ENCODE measurements around the gene CCDC191.

The CCDC191 gene

DNA sequence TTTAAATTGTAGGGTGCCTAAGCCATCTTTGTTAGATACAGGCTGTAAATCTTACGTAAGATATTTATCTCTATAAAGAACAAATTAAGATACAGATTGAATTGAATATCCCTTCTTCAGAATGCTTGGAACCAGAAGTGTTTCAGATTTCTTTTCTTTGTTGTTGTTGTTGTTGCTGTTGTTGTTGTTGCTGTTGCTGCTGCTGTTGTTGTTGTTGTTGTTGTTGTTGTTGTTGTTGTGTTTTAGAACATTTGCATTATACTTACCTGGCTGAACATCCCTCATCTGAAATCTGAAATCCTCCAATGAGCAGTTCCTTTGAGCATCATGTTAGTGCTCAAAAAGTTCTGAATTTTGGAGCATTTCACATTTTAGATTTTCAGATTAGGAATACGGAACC lies 26.8 kb upstream of the CCDC191 start:
- no peak overlapping the region for H3K4me2 ChIP-seq (ENCODE audit: low read length)
- H2BK15ac ChIP-seq (replicated peaks; ENCODE audit: low read depth), result no peak overlapping the region
- no peak overlapping the region for H3K27ac ChIP-seq (ENCODE audit: low read depth, low read length)
- DNase-seq, result no peak
- H2BK120ac ChIP-seq (ENCODE audit: low read depth, low read length), result no peak overlapping the region
- H3K4ac ChIP-seq (ENCODE audit: low read depth, low read length), result no peak overlapping the region
- peaks cover 7% of the 10 kb centered on the region for H3K36me3 ChIP-seq (ENCODE audit: control insufficient read depth, insufficient read depth, low read length)
- H3K9ac ChIP-seq (ENCODE audit: low read length), result no peak overlapping the region
- H3K27me3 ChIP-seq (ENCODE audit: insufficient read depth, low read length, poor library complexity), result no peaks in the 10 kb centered on the region
- H3K79me2 ChIP-seq (ENCODE audit: control insufficient read depth, insufficient read depth, low read length), result no peaks in the 10 kb centered on the region
- WGBS (ENCODE audit: extremely low coverage, insufficient coverage, low lambda C conversion rate), result no CpG with 5 or more reads among the region's 2 CpGs
- H2AK5ac ChIP-seq (ENCODE audit: low read length), result no peak overlapping the region
- no peaks in the 10 kb centered on the region for H3K4me1 ChIP-seq (ENCODE audit: control insufficient read depth, low read depth, low read length)
- H3K4me3 ChIP-seq (ENCODE audit: low read length), result no peak overlapping the region
- H3K56ac ChIP-seq (ENCODE audit: low read length), result no peak overlapping the region
- no peak overlapping the region for H2BK5ac ChIP-seq (ENCODE audit: low read length)
- H4K5ac ChIP-seq (ENCODE audit: low read length), result no peak overlapping the region
- no peak overlapping the region for H3K23ac ChIP-seq (ENCODE audit: low read length)
- H3K18ac ChIP-seq (ENCODE audit: low read length), result no peak overlapping the region
- peaks cover 2% of the 10 kb centered on the region for H3K79me1 ChIP-seq (ENCODE audit: low read length)
- no peak overlapping the region for H4K8ac ChIP-seq (ENCODE audit: low read depth, low read length)

DNA sequence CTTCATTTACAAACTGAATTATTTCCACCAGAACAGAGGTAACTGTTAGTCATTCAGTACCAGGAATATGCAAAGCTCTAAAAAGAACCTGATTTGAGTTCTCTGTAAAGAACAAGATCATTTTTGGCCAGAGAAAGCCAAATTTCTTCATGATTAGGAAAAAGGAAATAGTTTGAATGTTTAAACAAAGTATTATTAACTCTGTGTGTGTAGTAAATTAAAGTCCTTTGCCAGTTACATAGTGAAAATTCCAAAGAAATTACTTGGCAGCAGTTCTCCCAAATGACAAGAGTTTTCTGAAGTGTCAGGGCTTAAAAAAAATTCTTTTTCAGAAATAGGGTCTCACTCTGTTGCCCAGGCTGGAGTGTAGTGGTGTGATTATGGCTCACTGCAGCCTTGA lies 24.7 kb upstream of the CCDC191 start:
- no peaks in the 10 kb centered on the region for H3K79me2 ChIP-seq (ENCODE audit: control insufficient read depth, insufficient read depth, low read length)
- H3K4ac ChIP-seq (ENCODE audit: low read depth, low read length), result no peak overlapping the region
- no peak overlapping the region for H2BK120ac ChIP-seq (ENCODE audit: low read depth, low read length)
- H2AK5ac ChIP-seq (ENCODE audit: low read length), result no peak overlapping the region
- H3K4me1 ChIP-seq (ENCODE audit: control insufficient read depth, low read depth, low read length), result no peaks in the 10 kb centered on the region
- no peak overlapping the region for H2BK5ac ChIP-seq (ENCODE audit: low read length)
- no peak overlapping the region for H4K8ac ChIP-seq (ENCODE audit: low read depth, low read length)
- no peak for DNase-seq
- peaks cover 5% of the 10 kb centered on the region for H3K36me3 ChIP-seq (ENCODE audit: control insufficient read depth, insufficient read depth, low read length)
- no peak overlapping the region for H4K5ac ChIP-seq (ENCODE audit: low read length)
- H3K23ac ChIP-seq (ENCODE audit: low read length), result no peak overlapping the region
- H3K27ac ChIP-seq (ENCODE audit: low read depth, low read length), result no peak overlapping the region
- H3K79me1 ChIP-seq (ENCODE audit: low read length), result peaks cover 2% of the 10 kb centered on the region
- H3K56ac ChIP-seq (ENCODE audit: low read length), result no peak overlapping the region
- H3K4me3 ChIP-seq (ENCODE audit: low read length), result no peak overlapping the region
- H3K18ac ChIP-seq (ENCODE audit: low read length), result no peak overlapping the region
- H3K27me3 ChIP-seq (ENCODE audit: insufficient read depth, low read length, poor library complexity), result no peaks in the 10 kb centered on the region
- no peak overlapping the region for H3K4me2 ChIP-seq (ENCODE audit: low read length)
- no peak overlapping the region for H3K9ac ChIP-seq (ENCODE audit: low read length)
- H2BK15ac ChIP-seq (replicated peaks; ENCODE audit: low read depth), result no peak overlapping the region

GRCh38 chr3:114080201-114080600 lies 23.9 kb upstream of the CCDC191 start:
- Histone ChIP-seq H2AK5ac (ENCODE audit: low read length) (no peak overlapping the region), H3K27me3 (ENCODE audit: insufficient read depth, low read length, poor library complexity) (no peaks in the 10 kb centered on the region), H3K4me2 (ENCODE audit: low read length) (no peak overlapping the region), H3K79me2 (ENCODE audit: control insufficient read depth, insufficient read depth, low read length) (no peaks in the 10 kb centered on the region), H3K56ac (ENCODE audit: low read length) (no peak overlapping the region), H3K9ac (ENCODE audit: low read length) (no peak overlapping the region), H4K5ac (ENCODE audit: low read length) (no peak overlapping the region), H4K8ac (ENCODE audit: low read depth, low read length) (no peak overlapping the region), H3K4ac (ENCODE audit: low read depth, low read length) (no peak overlapping the region), H2BK15ac (replicated peaks; ENCODE audit: low read depth) (no peak overlapping the region), H3K4me1 (ENCODE audit: control insufficient read depth, low read depth, low read length) (no peaks in the 10 kb centered on the region), H3K27ac (ENCODE audit: low read depth, low read length) (no peak overlapping the region), H3K18ac (ENCODE audit: low read length) (no peak overlapping the region), H3K36me3 (ENCODE audit: control insufficient read depth, insufficient read depth, low read length) (peaks cover 3% of the 10 kb centered on the region), H3K79me1 (ENCODE audit: low read length) (no peaks in the 10 kb centered on the region), H3K4me3 (ENCODE audit: low read length) (no peak overlapping the region), H3K23ac (ENCODE audit: low read length) (no peak overlapping the region), H2BK120ac (ENCODE audit: low read depth, low read length) (no peak overlapping the region), H2BK5ac (ENCODE audit: low read length) (no peak overlapping the region)
- DNase-seq, result no peak

GRCh38 chr3:114079761-114080160 lies 23.4 kb upstream of the CCDC191 start:
- no peak overlapping the region for H3K4me2 ChIP-seq (ENCODE audit: low read length)
- no peaks in the 10 kb centered on the region for H3K79me2 ChIP-seq (ENCODE audit: control insufficient read depth, insufficient read depth, low read length)
- H2BK120ac ChIP-seq (ENCODE audit: low read depth, low read length), result no peak overlapping the region
- H3K4me1 ChIP-seq (ENCODE audit: control insufficient read depth, low read depth, low read length), result no peaks in the 10 kb centered on the region
- H3K4ac ChIP-seq (ENCODE audit: low read depth, low read length), result no peak overlapping the region
- no peaks in the 10 kb centered on the region for H3K27me3 ChIP-seq (ENCODE audit: insufficient read depth, low read length, poor library complexity)
- no peak for DNase-seq
- no peak overlapping the region for H4K5ac ChIP-seq (ENCODE audit: low read length)
- H3K36me3 ChIP-seq (ENCODE audit: control insufficient read depth, insufficient read depth, low read length), result peaks cover 3% of the 10 kb centered on the region
- no peak overlapping the region for H3K23ac ChIP-seq (ENCODE audit: low read length)
- no peak overlapping the region for H3K18ac ChIP-seq (ENCODE audit: low read length)
- H4K8ac ChIP-seq (ENCODE audit: low read depth, low read length), result no peak overlapping the region
- H3K56ac ChIP-seq (ENCODE audit: low read length), result no peak overlapping the region
- H2BK5ac ChIP-seq (ENCODE audit: low read length), result no peak overlapping the region
- no peaks in the 10 kb centered on the region for H3K79me1 ChIP-seq (ENCODE audit: low read length)
- H2BK15ac ChIP-seq (replicated peaks; ENCODE audit: low read depth), result no peak overlapping the region
- WGBS (ENCODE audit: extremely low coverage, insufficient coverage, low lambda C conversion rate), result no CpG with 5 or more reads among the region's 5 CpGs
- no peak overlapping the region for H3K27ac ChIP-seq (ENCODE audit: low read depth, low read length)
- no peak overlapping the region for H3K9ac ChIP-seq (ENCODE audit: low read length)
- no peak overlapping the region for H2AK5ac ChIP-seq (ENCODE audit: low read length)
- H3K4me3 ChIP-seq (ENCODE audit: low read length), result no peak overlapping the region

- H3K4me3 ChIP-seq (ENCODE audit: low read length), result no peak overlapping the region
- H3K4me2 ChIP-seq (ENCODE audit: low read length), result no peak overlapping the region
- H3K4me1 ChIP-seq (ENCODE audit: control insufficient read depth, low read depth, low read length), result no peaks in the 10 kb centered on the region
- H3K23ac ChIP-seq (ENCODE audit: low read length), result no peak overlapping the region
- H3K27ac ChIP-seq (ENCODE audit: low read depth, low read length), result no peak overlapping the region
- DNase-seq, result no peak
- no peak overlapping the region for H2AK5ac ChIP-seq (ENCODE audit: low read length)
- H3K18ac ChIP-seq (ENCODE audit: low read length), result no peak overlapping the region
- no peaks in the 10 kb centered on the region for H3K27me3 ChIP-seq (ENCODE audit: insufficient read depth, low read length, poor library complexity)
- H3K79me2 ChIP-seq (ENCODE audit: control insufficient read depth, insufficient read depth, low read length), result no peaks in the 10 kb centered on the region
- H3K56ac ChIP-seq (ENCODE audit: low read length), result no peak overlapping the region
- no peaks in the 10 kb centered on the region for H3K79me1 ChIP-seq (ENCODE audit: low read length)
- no peak overlapping the region for H4K8ac ChIP-seq (ENCODE audit: low read depth, low read length)
- H2BK5ac ChIP-seq (ENCODE audit: low read length), result no peak overlapping the region
- no peak overlapping the region for H2BK15ac ChIP-seq (replicated peaks; ENCODE audit: low read depth)
- H3K4ac ChIP-seq (ENCODE audit: low read depth, low read length), result no peak overlapping the region
- no peak overlapping the region for H4K5ac ChIP-seq (ENCODE audit: low read length)
- H2BK120ac ChIP-seq (ENCODE audit: low read depth, low read length), result no peak overlapping the region
- peaks cover 5% of the 10 kb centered on the region for H3K36me3 ChIP-seq (ENCODE audit: control insufficient read depth, insufficient read depth, low read length)
- H3K9ac ChIP-seq (ENCODE audit: low read length), result no peak overlapping the region
These were observed 21.8 kb upstream of the CCDC191 start for GRCh38 chr3:114078126-114078525.

- Histone ChIP-seq H3K79me2 (ENCODE audit: control insufficient read depth, insufficient read depth, low read length) (no peaks in the 10 kb centered on the region), H3K36me3 (ENCODE audit: control insufficient read depth, insufficient read depth, low read length) (peaks cover 5% of the 10 kb centered on the region), H3K23ac (ENCODE audit: low read length) (no peak overlapping the region), H4K8ac (ENCODE audit: low read depth, low read length) (no peak overlapping the region), H3K56ac (ENCODE audit: low read length) (no peak overlapping the region), H4K5ac (ENCODE audit: low read length) (no peak overlapping the region), H3K4me3 (ENCODE audit: low read length) (no peak overlapping the region), H3K27me3 (ENCODE audit: insufficient read depth, low read length, poor library complexity) (no peaks in the 10 kb centered on the region), H2BK120ac (ENCODE audit: low read depth, low read length) (no peak overlapping the region), H2BK15ac (replicated peaks; ENCODE audit: low read depth) (no peak overlapping the region), H3K4ac (ENCODE audit: low read depth, low read length) (no peak overlapping the region), H3K4me2 (ENCODE audit: low read length) (no peak overlapping the region), H2AK5ac (ENCODE audit: low read length) (no peak overlapping the region), H3K9ac (ENCODE audit: low read length) (no peak overlapping the region), H2BK5ac (ENCODE audit: low read length) (no peak overlapping the region), H3K79me1 (ENCODE audit: low read length) (no peaks in the 10 kb centered on the region), H3K27ac (ENCODE audit: low read depth, low read length) (no peak overlapping the region), H3K4me1 (ENCODE audit: control insufficient read depth, low read depth, low read length) (no peaks in the 10 kb centered on the region), H3K18ac (ENCODE audit: low read length) (no peak overlapping the region)
- DNase-seq, result no peak
- no CpG with 5 or more reads among the region's 6 CpGs for WGBS (ENCODE audit: extremely low coverage, insufficient coverage, low lambda C conversion rate)
These were observed 20.4 kb upstream of the CCDC191 start for GRCh38 chr3:114076711-114077110.
